H1 (cell line): ENCODE results near the gene HSPA12A. TPM values are rescaled to one million over a fixed set of nuclear protein-coding genes. Genes with fewer than 3 reads are reported as not detected.

Source experiments
- CTCF ChIA-PET: fragments of 300-600 bp; sonication (Branson Sonifier 250); formaldehyde crosslinking; loops from one replicate; lab custom pipeline; 2021; ENCODE audit not compliant: partially characterized antibody; lab: Charles Lee
- POLR2A ChIA-PET: fragments of 300-600 bp; sonication (Branson Sonifier 250); formaldehyde crosslinking; loops from one replicate; lab custom pipeline; 2021; ENCODE audit warnings: inconsistent platforms; ENCODE audit not compliant: partially characterized antibody; lab: Charles Lee
- DNase-seq, 2 experiments: peaks; one replicate each; pipeline versions ENCODE4 v3.0.0 to v3.0.0-alpha.2; 2010 to 2022; ENCODE audit warnings: low spot score in 2 of 2, low read depth in 1 of 2, mixed read lengths in 1 of 2
- FAIRE-seq: peaks from 2 replicates; lab custom pipeline; 2011; peaks lifted over from hg19 to GRCh38; lab: Jason Lieb, UNC
- H2AFZ ChIP-seq: 2 replicates; pipeline ENCODE4 v1.8.1; 2012; ENCODE audit warnings: low read length, inconsistent platforms
- H2AK5ac ChIP-seq: 2 replicates; pipeline ENCODE4 v1.6.1; 2013; ENCODE audit warnings: low read depth, low read length
- H2BK120ac ChIP-seq: replicated peaks from 2 replicates; pipeline ENCODE3; 2013; ENCODE audit warnings: low read depth, low read length, inconsistent platforms
- H2BK12ac ChIP-seq: 2 replicates; pipeline ENCODE4 v1.6.1; 2013; ENCODE audit warnings: low read depth, low read length
- H2BK15ac ChIP-seq: 2 replicates; pipeline ENCODE4 v1.6.1; 2013; ENCODE audit warnings: low read length
- H2BK20ac ChIP-seq: 2 replicates; pipeline ENCODE4 v1.6.1; 2013; ENCODE audit warnings: low read length
- H2BK5ac ChIP-seq: 2 replicates; pipeline ENCODE4 v1.6.1; 2013; ENCODE audit warnings: low read depth, low read length
- H3K14ac ChIP-seq: 2 replicates; pipeline ENCODE4 v1.6.1; 2013; ENCODE audit warnings: inconsistent platforms; ENCODE audit not compliant: insufficient read length
- H3K18ac ChIP-seq: 2 replicates; pipeline ENCODE4 v1.6.1; 2013; ENCODE audit warnings: low read length; ENCODE audit errors: extremely low read depth
- H3K23ac ChIP-seq: 2 replicates; pipeline ENCODE4 v1.6.1; 2013; ENCODE audit warnings: inconsistent platforms; ENCODE audit not compliant: insufficient read length
- H3K23me2 ChIP-seq: 2 replicates; pipeline ENCODE4 v1.6.1; 2013; ENCODE audit warnings: low read depth, low read length
- H3K27ac ChIP-seq: 2 replicates; pipeline ENCODE4 v1.6.1; 2011; ENCODE audit warnings: low read depth, low read length, inconsistent platforms
- H3K27me3 ChIP-seq, 4 experiments: replicated peaks in 1 of 4; 1 replicate in 1 of 4; 2 replicates in 3 of 4; pipeline versions ENCODE4 v1.6.1 to v1.8.1; 2011 to 2013; ENCODE audit warnings: low read length in 3 of 4, mild to moderate bottlenecking in 3 of 4, inconsistent platforms in 2 of 4, mixed read lengths in 2 of 4, moderate library complexity in 1 of 4; ENCODE audit not compliant: control insufficient read depth in 3 of 4, insufficient read depth in 3 of 4; ENCODE audit errors: extremely low read depth in 1 of 4
- H3K36me3 ChIP-seq, 4 experiments: 2 replicates each; pipeline versions ENCODE4 v1.6.1 to v1.8.1; 2011 to 2013; ENCODE audit warnings: mild to moderate bottlenecking in 4 of 4, low read length in 3 of 4, moderate library complexity in 2 of 4, control low read depth in 1 of 4, inconsistent platforms in 1 of 4; ENCODE audit not compliant: insufficient read depth in 4 of 4, control insufficient read depth in 2 of 4
- H3K4ac ChIP-seq: replicated peaks from 2 replicates; pipeline ENCODE3; 2013; ENCODE audit warnings: low read length, low read depth, mixed read lengths, inconsistent platforms; ENCODE audit not compliant: insufficient read length
- H3K4me1 ChIP-seq, 4 experiments: replicated peaks in 1 of 4; 1 replicate in 1 of 4; 2 replicates in 3 of 4; pipeline versions ENCODE4 v1.6.1 to v1.8.1; 2011 to 2013; ENCODE audit warnings: low read length in 3 of 4, inconsistent platforms in 2 of 4, mixed read lengths in 1 of 4; ENCODE audit not compliant: insufficient read depth in 4 of 4, control insufficient read depth in 3 of 4
- H3K4me2 ChIP-seq, 2 experiments: 2 replicates each; pipeline versions ENCODE4 v1.6.1 to v1.8.1; 2011 to 2013; ENCODE audit warnings: low read depth in 2 of 2, low read length in 2 of 2, control low read depth in 1 of 2, inconsistent platforms in 1 of 2, mild to moderate bottlenecking in 1 of 2; ENCODE audit not compliant: insufficient read depth in 1 of 2
- H3K4me3 ChIP-seq, 4 experiments: fragments of 200-600, 300-600 bp in 1 of 4; sonication (generic), shearing (Covaris generic), sonication (Bioruptor Twin) in 1 of 4; 2 replicates each; pipeline versions ENCODE4 v1.5.1 to v1.8.1; 2011 to 2016; ENCODE audit warnings: low read length in 4 of 4, low read depth in 3 of 4, control low read depth in 2 of 4, inconsistent platforms in 2 of 4, mild to moderate bottlenecking in 2 of 4, mixed read lengths in 1 of 4, moderate library complexity in 1 of 4; ENCODE audit not compliant: insufficient read depth in 2 of 4; ENCODE audit errors: extremely low read depth in 1 of 4
- H3K56ac ChIP-seq: replicated peaks from 2 replicates; pipeline ENCODE3; 2013; ENCODE audit warnings: low read depth, mild to moderate bottlenecking, mixed read lengths, low read length, inconsistent platforms; ENCODE audit not compliant: insufficient read length
- H3K79me1 ChIP-seq: 2 replicates; pipeline ENCODE4 v1.6.1; 2013; ENCODE audit warnings: low read depth, low read length, control low read depth
- H3K79me2 ChIP-seq, 2 experiments: 2 replicates each; pipeline versions ENCODE4 v1.6.1 to v1.8.1; 2012 to 2013; ENCODE audit warnings: low read length in 2 of 2, mild to moderate bottlenecking in 2 of 2, inconsistent platforms in 1 of 2; ENCODE audit not compliant: insufficient read depth in 2 of 2, control insufficient read depth in 1 of 2
- H3K9ac ChIP-seq, 4 experiments: replicated peaks in 1 of 4; 1 replicate in 1 of 4; 2 replicates in 3 of 4; pipeline versions ENCODE4 v1.6.1 to v1.8.1; 2011 to 2013; ENCODE audit warnings: low read depth in 3 of 4, low read length in 3 of 4, control low read depth in 2 of 4, mild to moderate bottlenecking in 2 of 4, moderate library complexity in 2 of 4, inconsistent platforms in 1 of 4; ENCODE audit errors: extremely low read depth in 1 of 4
- H3K9me3 ChIP-seq, 2 experiments: 2 replicates each; pipeline versions ENCODE4 v1.6.1 to v1.8.1; 2012 to 2013; ENCODE audit warnings: mild to moderate bottlenecking in 2 of 2, moderate library complexity in 2 of 2, control low read depth in 1 of 2, inconsistent platforms in 1 of 2, low read depth in 1 of 2, low read length in 1 of 2, mixed read lengths in 1 of 2; ENCODE audit not compliant: insufficient read depth in 2 of 2
- H4K20me1 ChIP-seq, 2 experiments: replicated peaks in 1 of 2; 2 replicates each; pipeline versions ENCODE3 to v1.8.1; 2011 to 2013; ENCODE audit warnings: inconsistent platforms in 2 of 2, low read length in 2 of 2, mild to moderate bottlenecking in 1 of 2; ENCODE audit not compliant: insufficient read depth in 2 of 2, control insufficient read depth in 1 of 2
- H4K5ac ChIP-seq: 2 replicates; pipeline ENCODE4 v1.6.1; 2013; ENCODE audit warnings: low read length, low read depth, mixed read lengths, inconsistent platforms; ENCODE audit not compliant: insufficient read length
- H4K8ac ChIP-seq: 2 replicates; pipeline ENCODE4 v1.8.0; 2013; ENCODE audit warnings: mild to moderate bottlenecking, moderate library complexity, low read length, inconsistent platforms; ENCODE audit not compliant: insufficient read depth; ENCODE audit errors: extremely low read depth
- H4K91ac ChIP-seq: replicated peaks from 2 replicates; pipeline ENCODE3; 2013; ENCODE audit warnings: low read length, mixed read lengths, inconsistent platforms; ENCODE audit not compliant: insufficient read length
- KDM1A ChIP-seq: fragments of 200-600, 300-600 bp; sonication (generic); IDR thresholded peaks from 2 replicates; pipeline ENCODE4 v1.7.1; 2016; ENCODE audit warnings: mild to moderate bottlenecking, low read length, borderline replicate concordance
- KDM4A ChIP-seq: IDR thresholded peaks from one replicate; pipeline ENCODE4 v1.7.1; 2012; ENCODE audit warnings: low read depth, mild to moderate bottlenecking, moderate library complexity, low read length, inconsistent platforms; ENCODE audit not compliant: severe bottlenecking
- SIN3A ChIP-seq, 2 experiments: IDR thresholded peaks in 1 of 2; conservative IDR thresholded peaks in 1 of 2; 2 replicates each; pipeline ENCODE4 v1.6.1; 2011 to 2012; ENCODE audit warnings: low read length in 2 of 2, improper control_type of control experiment in 1 of 2, low read depth in 1 of 2, mild to moderate bottlenecking in 1 of 2
- TAF7 ChIP-seq: optimal IDR thresholded peaks from 2 replicates; pipeline ENCODE3; 2011; ENCODE audit warnings: low read depth, mild to moderate bottlenecking, inconsistent platforms, low read length, moderate library complexity, borderline replicate concordance
- WGBS, 2 experiments: shearing (Covaris generic) in 1 of 2; methylation state at CpG; one replicate each; pipeline versions ENCODE4 v1.1.6 to v1.1.7; 2013 to 2015; ENCODE audit warnings: low lambda C conversion rate in 2 of 2, mixed read lengths in 2 of 2, inconsistent platforms in 1 of 2, low coverage in 1 of 2, missing lambda C conversion rate in 1 of 2; ENCODE audit not compliant: insufficient replicate concordance in 2 of 2, insufficient coverage in 1 of 2, insufficient read length in 1 of 2; ENCODE audit errors: extremely low coverage in 1 of 2, missing lambda C conversion rate in 1 of 2; 5-methylcytosine and 5-hydroxymethylcytosine counted together
- polyA plus RNA-seq, 7 experiments: library from polyadenylated mRNA; depleted of rRNA in 3 of 7; stranded (reverse) in 5 of 7; unstranded in 2 of 7; fragments of >200 nt in 5 of 7; fragments of 200-250 nt in 2 of 7; gene quantifications; 1 replicate in 5 of 7; 2 replicates in 1 of 7; 4 replicates in 1 of 7; pipeline versions ENCODE4 v1.2.1 to v1.2.3, GENCODE V29; 2011 to 2013; ENCODE audit warnings: missing spikeins in 2 of 7, mixed read lengths in 2 of 7
- total RNA-seq: library from RNA; stranded (reverse); fragmentation: NEBNext Ultra II Directional; extraction: Animal tissue kit (Norgen Biotek cat#: 25700); gene quantifications from 2 replicates; pipeline ENCODE4 v1.2.1, GENCODE V29; 2021

The HSPA12A gene
- total and polyA plus RNA-seq, 2 of the 8 experiments (the other 6 are each of a cell fraction or from before 2014, with no cell fraction given): 3.1 to 6.9 TPM

DNA sequence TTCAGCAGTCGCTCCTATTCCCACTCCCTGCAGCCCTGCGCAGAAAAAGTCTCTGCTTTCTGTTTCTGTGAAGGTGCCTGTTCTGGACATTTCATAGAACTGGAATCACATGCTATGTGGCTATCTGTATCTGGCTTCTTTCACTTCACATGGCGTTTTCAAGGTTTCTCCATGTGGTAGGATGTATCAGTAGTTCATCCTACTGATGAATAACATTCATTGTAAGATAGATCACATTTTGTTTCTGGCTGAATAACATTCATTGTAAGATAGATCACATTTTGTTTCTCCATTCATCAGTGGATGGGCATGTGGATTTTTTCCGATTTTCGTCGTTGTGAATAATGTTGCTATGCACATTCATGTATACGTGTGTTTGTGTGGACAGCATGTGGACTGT is 44.5 kb downstream of the HSPA12A start:
- Histone ChIP-seq H3K4ac (no peak overlapping the region), H3K4me1 (peaks cover 0 to 12% (median 4%) of the 10 kb centered on the region in 4 experiments; a peak in 6 of 7 replicates), H3K79me1 (no peaks in the 10 kb centered on the region), H4K8ac (no peak overlapping the region), H3K4me2 (no peak overlapping the region), H3K23me2 (no peaks in the 10 kb centered on the region), H2BK5ac (no peak overlapping the region), H3K56ac (no peak overlapping the region), H3K9ac (no peak overlapping the region), H2BK20ac (no peak overlapping the region), H3K79me2 (no peaks in the 10 kb centered on the region), H3K18ac (no peak overlapping the region), H4K91ac (no peak overlapping the region), H3K9me3 (no peaks in the 10 kb centered on the region), H3K36me3 (no peaks in the 10 kb centered on the region), H2BK120ac (no peak overlapping the region), H3K23ac (no peak overlapping the region), H3K27ac (no peak overlapping the region), H3K4me3 (no peak overlapping the region), H3K27me3 (no peaks in the 10 kb centered on the region; a peak in 1 of 7 replicates), H2BK15ac (no peak overlapping the region), H2BK12ac (no peak overlapping the region), H4K20me1 (no peaks in the 10 kb centered on the region), H4K5ac (no peak overlapping the region), H2AK5ac (no peak overlapping the region), H2AFZ (no peak overlapping the region), H3K14ac (no peak overlapping the region)
- DNase-seq (no peak), FAIRE-seq (no peak)
- TF ChIP-seq KDM1A (no peak), SIN3A (conservative IDR thresholded peaks at IDR 0.05 in 1 of 2, IDR thresholded peaks at IDR 0.05 in 1 of 2; ENCODE audit: low read depth in 1 of 2, low read length in 2 of 2) (no peak), TAF7 (no peak), KDM4A (no peak)
- WGBS, 2 experiments: 83% methylated on average over 7 of the region's 7 CpGs; no CpG with 5 or more reads in 1 of the 2 experiments
- POLR2A ChIA-PET: no interaction called here
- CTCF ChIA-PET: interaction anchor here (7.3 kb wide), 1 partner anchor 11 kb away, joined by 45 read pairs; no protein-coding TSS in a partner anchor
